Skin of body (tissue), 2 donors: Measurements from ENCODE around the gene LRRC14B. TPM values are rescaled to one million over a fixed set of nuclear protein-coding genes. Genes with fewer than 3 reads are reported as not detected.
"Not testable (repeated sequence)": the region's sequence is repeated elsewhere in the genome, so short reads cannot be mapped to it uniquely, and the experiment has no call there.

ENCODE experiments used
- DNase-seq: peaks from one replicate; lab custom pipeline; 2025; lab: John Stamatoyannopoulos, UW
- total RNA-seq: library from RNA; depleted of rRNA; stranded (reverse); fragments of >200 nt; gene quantifications from one replicate; pipeline ENCODE4 v1.2.3, GENCODE V29; 2014

Gene LRRC14B
- total RNA-seq, 1 donor from 2014 or later, result 0.79 TPM

DNA sequence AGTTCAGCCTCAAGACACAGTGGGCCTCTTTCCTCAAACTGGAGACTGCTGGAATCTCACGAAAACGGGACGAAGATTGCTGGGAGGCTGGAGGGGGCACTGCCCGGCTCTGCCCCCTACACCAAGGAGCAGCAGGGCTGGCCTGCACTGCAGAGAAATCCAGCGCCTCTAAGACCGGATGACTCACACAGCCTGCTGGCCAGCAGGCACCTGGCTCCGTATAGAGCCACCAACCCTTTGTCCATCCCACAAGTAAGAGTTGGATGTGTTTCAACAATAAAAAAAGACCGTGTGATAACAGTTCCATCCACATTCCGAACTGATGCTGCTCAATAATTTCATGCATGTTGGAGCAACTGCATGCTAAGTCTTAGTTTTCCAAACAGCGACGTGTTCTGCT, 15.1 kb downstream of the LRRC14B start:
- no peak for DNase-seq

DNA sequence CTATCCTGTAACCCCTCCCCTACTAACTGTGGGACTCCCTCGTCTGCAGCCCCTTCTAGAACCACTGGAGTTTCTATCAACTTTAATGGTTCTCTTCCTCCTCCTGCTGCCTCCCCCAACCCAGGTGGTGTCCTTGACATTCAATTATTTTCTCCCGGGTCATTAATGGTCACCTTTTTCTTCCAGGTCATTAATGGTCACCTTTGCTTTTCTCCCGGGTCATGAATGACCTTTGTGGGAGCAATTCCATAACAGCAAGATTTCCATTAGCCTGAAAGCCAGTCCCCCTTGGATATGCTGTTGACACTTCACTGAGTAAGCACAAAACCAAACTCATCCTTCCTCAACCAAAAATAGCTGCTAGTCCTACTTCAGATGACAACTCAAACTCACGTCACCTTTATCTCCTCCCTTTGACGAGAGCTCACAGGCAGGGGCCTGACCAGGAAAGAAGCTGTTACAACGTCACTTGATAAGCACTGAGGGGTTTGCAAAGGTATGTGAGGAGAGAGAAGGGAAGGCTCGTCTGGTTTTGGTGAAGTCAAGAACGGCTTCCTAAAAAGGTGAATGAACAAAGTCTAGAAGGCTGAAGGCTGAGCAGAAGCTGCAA, 15.7 kb downstream of the LRRC14B start:
- no peak for DNase-seq

DNA sequence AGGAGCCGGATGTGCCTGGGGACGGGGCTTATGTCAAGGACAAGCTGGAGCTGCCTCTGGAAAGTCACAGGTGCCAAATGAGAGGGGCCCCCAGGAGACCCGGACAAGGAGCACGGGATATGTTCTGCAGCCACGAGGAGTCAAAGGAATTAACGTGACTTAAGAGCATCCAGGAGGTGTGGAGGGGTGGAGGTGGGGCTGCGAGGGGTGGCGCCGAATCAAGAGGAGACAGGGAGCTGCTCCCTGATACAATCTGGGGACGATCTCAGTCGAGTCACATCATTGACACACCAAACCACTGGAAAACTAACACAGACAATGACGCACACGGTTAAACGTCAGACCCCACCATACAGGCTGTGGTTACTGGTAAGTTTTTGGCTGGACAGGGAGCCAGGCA, 16.3 kb downstream of the LRRC14B start:
- no peak for DNase-seq

DNA sequence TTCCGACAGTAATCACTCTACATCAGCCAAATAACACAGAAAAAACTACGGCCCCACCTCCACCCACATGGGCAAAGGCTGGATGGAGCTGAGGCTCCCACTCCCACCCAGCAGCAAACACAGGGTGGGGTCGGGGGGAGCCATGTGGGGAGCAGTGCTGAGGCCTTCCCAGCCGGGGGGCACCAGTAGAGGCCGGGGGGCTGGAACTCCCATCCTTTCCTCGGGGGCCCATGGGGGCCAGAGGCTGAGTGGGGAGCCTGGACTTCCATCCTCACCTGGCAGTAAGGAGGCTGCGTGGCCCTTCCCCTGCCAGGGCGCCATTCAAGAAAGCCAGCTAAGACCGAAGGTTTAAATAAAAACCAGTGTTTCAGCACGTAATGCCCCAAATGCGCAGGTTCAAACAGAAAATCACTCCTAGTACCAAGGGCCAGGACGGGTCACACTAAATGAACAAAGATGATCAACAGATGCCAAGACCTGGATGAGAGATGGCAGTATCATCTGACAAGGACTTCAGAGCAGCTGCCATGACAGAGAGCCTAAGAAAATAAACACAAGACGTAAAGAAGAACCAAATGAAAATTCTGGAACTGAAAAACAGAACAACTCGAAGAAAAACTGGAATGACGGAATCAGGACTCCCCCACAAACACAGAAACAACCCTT, 17.3 kb downstream of the LRRC14B start:
- no peak for DNase-seq

DNA sequence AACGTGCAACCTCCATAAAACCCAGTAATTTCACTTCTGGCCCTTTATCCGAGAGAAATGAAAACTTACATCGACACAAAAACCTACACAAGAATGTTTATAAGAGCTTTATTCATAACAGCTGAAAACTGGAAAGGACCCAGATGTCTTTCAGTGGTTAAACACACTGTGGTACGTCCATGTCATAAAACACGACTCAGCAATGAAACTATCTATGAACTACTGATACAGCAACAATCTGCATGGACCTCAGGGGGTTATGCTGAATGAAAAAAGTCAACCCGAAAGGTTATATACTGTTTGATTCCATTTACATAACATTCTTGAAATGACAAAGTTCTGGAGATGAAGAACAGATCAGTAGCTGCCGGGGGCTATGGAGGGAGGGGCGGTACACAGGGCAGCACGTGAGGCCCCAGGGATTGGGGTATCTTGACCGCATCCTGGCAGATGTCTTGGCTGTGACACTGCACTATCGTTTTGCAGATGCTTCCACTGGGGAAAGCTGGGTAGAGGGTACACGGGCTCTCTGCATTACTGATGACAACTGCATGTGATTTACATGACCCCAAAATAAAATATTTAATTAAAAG, 22.6 kb downstream of the LRRC14B start:
- DNase-seq, result no peak

DNA sequence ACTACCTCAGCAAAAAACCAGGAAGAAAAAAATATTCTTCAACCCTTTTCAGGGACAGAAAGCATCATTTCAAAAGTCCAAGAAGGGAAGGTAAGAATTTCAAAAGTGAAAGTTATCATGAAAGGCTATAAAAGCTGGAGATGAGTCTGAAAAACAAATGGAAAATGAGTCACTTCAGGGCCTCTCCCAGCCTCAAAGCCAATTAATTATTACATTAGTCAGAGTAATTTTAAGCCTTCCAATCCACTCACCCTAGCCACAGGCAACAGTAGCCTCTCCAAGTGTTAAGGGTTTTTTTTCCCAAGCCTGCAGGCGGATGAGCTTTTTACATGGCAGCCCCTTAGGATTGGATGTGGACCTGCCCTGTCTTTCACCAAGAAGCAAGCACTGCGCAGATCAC, 24.0 kb downstream of the LRRC14B start:
- DNase-seq, result not testable (repeated sequence)

DNA sequence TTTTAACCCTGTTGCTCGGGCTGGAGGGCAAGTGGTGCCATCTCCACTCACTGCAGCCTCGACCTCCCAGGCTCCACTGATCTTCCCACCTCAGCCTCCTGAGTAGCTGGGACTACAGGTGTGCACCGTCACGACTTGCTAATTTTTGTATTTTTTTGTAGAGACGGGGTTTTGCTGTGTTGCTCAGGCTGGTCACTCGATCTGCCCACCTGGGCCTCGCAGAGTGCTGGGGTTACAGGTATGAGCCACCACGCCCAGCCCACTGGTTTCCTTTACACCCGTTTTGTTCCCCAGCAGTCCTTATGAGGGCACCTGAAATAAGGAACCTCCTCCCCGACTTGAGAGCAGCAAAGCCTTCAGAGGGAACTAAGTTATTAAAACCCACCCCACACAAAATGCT, 24.8 kb downstream of the LRRC14B start:
- DNase-seq, result not testable (repeated sequence)

DNA sequence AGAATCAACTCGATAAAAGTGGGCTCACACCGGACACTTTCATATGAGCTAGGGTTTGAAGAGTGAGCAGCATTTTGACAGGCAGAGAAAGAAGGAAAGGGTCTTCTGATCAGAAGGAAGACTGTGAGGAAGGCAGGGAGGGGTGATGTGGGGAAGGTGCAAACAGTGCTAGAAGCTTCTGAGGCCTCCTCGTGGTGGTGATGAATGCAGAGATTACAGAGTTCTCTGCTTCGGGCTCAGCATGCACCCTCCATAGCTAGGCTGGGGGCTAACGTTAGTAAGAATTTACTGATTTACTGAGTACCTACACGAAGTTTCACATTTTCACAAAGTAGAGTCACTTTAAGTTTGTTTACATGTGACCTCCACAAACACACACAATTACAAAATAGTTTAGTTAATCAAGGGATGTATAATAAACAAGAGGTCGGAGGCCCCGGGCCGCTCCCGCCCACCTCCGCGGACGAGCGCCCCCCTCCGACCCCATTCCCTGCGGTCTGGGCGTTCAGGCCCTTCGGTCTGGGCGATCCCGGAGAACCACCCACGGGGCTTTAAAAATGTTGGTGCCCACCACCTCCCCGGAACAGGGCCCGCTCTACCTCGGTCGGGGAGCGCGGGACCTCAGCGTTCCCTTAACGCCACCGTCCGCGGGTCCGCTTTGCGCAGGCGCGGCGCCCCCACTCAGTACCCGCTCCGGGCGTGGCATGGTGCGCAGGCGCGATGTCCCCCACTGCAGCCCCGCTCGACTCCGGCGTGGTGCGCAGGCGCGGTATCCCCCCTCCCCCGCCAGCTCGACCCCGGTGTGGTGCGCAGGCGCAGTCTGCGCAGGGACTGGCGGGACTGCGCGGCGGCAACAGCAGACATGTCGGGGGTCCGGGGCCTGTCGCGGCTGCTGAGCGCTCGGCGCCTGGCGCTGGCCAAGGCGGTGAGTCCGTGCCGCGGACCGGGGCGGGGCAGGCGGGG, 26.5 kb downstream of the LRRC14B start, which contains the start of the genes CCDC127 and SDHA:
TSS of gene CCDC127 (minus strand) at position 660 of the 963 bp plus-strand sequence. CDS start 1,304 bp downstream, outside the sequence.
TSS of gene SDHA (plus strand) at position 827 of the 963 bp plus-strand sequence. CDS start at position 863, 36 bp downstream.
- peak; percentile 96 for DNase-seq

DNA sequence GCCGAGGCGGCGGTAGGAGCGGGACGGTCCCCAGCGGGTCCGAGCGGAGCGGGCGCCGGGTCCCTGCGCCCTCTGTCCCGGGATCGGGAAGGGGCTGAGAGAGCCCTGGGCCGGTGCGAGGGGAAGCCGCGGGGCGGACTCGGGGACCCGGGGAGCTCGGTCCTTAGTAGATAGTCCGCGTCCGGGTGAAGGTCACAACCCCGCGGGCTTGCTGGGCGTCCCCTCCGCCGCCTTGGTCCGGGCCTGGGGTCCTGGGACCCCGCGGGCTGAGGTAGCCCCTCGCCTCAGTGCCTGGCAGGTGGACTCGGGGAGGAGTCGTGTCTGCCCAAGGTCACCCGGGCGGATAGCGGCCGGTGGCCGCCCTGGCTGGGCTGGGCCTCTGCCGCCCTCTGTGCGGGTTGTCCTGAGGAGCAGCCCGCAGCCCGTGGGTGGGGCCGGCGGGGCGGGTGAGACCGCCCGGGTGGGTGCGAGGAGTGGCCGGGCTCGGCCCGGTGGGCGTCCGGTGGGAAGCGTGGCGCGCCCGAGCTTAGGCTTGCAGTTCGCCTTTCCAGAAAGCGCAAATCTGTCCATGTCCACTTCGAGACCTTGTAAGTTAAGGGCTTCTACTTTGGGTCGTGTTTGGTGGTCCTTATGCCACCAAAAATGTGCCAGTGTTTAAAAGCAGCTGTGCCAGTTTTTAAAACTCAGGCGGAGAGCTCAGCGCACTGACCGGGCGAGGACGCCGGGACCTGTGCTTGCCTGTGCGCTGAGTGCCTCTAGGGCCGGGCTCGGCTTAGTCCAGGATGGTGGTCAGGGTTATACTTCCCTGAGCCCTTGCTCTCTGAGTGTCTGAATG, 27.4 kb downstream of the LRRC14B start:
- no peak for DNase-seq

DNA sequence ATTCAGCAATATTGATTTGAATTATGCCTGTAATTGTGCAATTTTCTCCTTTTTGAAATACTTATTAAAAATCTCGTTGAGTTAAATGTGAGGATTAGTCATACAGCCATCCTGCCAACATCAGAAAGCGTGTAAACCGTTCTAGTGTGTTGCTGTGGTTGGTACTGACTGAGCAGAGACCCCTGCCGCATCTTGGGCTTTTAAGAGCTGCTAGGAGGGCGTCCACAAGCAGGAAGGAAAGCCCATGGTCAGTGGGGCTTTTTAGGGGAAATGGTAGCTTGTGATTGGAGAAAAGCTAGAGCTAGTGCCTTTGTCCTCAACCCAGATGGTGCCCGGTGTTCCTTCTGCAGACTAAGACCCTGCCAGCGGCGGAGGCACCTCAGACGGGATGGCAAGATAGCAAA, 28.2 kb downstream of the LRRC14B start:
- DNase-seq, result no peak

DNA sequence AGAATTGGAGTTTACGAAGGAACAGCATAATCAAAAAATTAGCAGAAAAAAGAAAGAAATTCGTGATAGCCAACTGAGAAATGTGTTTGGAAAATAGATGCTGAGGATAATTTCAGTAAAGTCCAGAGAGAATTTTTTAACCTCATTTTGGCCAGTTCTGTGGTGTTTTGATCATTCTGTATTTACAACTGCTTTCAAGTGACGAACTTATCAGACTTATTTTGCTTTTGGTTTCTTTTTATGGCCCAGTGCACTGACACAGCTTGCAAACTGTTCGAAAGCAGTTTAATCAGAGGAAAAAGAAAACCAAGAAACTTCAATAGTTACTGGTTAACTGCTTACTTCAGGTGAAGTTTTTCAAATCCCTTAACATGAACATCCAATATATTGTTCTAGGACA, 28.7 kb downstream of the LRRC14B start:
- no peak for DNase-seq

DNA sequence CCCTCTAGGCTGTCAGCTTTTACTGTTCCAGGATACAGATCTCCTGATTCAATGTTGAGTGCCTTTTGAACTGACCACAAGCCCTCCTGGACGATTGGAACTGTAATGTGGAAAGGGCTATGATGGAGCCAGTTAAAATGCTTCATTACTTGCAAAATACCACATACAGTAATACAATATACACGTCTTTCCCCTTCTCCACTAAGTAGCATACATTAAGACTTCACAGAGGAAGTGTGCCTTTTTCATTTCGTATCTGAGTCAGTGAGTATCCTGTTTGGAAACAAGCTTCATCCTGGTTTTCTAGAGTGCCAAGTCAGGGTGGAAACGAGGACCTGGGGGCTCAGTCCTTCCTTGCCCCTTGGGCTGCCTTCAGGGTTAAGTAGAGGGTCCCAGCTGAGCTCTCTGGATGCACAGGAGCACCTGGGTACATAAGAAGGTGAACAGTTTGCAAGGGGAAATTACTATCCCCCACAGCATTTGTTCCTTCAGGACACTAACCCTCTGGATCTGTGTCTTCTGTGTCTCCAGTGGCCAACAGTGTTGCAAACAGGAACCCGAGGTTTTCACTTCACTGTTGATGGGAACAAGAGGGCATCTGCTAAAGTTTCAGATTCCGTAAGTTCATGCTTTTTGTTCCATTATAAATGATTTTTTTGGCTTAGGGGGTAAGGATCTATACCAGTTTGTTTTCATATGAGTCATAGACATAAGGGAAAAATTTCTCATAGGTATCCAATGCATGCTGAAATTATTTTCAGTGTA, 31.8 kb downstream of the LRRC14B start:
- not testable (repeated sequence) for DNase-seq

DNA sequence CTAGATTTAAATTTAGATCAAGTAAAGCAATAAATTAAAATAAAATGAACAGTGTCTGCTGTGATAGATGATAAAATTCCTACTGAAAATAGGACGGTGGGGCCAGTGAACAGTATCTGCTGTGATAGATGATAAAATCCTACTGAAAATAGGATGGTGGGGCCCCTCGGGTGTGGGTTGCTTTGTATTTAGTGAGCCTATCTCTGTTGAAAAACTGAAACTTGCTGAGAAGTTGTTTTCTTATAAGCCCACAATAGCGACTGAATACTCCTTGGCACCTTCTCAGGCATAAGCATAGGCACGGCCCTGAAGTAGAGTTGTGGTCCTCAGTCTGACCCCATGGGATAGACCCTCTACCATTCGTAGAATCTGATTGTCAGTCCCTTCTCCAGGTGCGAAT, 32.5 kb downstream of the LRRC14B start:
- no peak for DNase-seq

DNA sequence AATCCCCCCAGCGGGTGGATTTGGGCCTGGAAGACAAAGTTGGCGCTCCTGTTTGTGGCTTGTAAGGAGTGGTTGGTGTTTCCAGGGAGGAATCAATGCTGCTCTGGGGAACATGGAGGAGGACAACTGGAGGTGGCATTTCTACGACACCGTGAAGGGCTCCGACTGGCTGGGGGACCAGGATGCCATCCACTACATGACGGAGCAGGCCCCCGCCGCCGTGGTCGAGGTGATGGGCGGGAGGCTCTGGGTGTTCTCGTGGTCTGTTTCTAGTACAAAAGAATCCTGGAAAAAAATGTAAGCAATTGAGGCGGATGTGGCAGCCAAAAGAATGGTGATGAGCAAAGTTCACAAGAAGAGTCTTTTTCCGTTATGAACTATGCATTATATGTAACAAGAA, 34.0 kb downstream of the LRRC14B start:
- DNase-seq, result no peak

DNA sequence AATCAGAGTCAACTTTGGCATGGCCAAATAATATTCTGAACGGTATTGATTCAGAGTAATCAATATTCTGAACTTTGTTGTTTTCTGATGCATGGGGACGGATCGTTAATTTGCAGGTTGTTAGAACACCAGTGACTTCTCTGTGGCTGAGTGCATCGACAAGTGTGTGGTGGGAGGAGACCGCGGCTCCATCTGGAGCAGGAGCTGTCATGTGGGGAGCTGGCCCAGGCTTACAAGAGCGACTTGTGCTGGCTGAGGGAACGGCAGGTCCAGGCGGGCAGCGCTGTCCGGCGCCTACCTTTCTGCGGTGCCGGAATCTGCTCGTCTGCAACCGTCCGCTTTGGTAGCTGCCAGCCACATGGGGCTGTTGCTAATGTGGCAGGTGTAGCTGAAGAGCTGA, 36.1 kb downstream of the LRRC14B start:
- not testable (repeated sequence) for DNase-seq

DNA sequence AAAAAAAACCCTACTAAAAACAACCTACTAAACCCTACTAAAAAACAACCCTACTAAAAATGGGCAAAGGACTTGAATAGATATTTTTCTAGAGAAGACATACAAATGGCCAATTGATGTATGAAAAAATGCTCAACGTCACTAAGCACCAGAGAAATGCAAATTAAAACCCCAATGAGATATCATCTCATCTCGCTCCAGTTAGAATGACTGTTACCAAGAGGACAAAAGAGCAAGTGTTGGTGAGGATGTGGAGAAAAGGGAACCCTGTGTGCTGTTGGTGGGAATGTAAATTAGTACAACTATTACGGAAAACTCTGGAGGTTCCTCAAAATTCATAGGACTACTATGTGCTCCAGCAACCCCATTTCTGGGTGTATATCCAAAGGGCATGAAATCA, 37.6 kb downstream of the LRRC14B start:
- no peak for DNase-seq

DNA sequence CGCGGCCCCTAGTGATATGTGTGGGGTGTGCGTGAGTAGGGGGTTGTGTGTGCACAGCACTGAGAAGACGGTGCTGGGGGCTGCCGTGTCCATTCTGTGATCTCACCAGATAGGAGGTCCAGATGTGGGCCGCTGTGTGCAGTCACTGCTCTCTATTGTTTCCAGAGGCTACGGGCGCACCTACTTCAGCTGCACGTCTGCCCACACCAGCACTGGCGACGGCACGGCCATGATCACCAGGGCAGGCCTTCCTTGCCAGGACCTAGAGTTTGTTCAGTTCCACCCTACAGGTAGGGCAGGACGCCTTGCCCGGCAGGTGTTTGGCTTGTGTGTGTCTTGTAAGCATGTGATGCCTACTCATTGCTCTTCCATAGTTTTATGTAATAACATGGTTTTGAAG, 39.4 kb downstream of the LRRC14B start:
- DNase-seq, result no peak

DNA sequence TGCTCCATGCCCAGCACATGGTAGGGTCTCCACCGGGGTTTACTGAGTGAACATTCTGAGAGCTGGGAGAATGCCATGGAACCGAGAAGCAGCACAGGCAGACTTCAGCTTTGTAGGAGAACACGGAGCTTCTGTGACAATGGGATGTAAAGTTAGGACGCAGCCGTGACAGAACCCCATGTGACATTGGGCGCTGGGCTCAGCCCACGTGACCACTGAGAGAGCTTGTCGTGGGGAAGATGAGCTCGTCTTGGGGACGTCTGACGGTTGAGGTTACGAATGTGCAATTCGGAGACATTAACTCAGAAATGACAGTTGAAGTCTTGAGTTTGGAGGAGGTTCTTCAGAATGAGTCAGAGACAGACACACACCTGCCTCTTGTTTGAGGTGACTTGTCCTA, 40.4 kb downstream of the LRRC14B start:
- DNase-seq, result no peak

DNA sequence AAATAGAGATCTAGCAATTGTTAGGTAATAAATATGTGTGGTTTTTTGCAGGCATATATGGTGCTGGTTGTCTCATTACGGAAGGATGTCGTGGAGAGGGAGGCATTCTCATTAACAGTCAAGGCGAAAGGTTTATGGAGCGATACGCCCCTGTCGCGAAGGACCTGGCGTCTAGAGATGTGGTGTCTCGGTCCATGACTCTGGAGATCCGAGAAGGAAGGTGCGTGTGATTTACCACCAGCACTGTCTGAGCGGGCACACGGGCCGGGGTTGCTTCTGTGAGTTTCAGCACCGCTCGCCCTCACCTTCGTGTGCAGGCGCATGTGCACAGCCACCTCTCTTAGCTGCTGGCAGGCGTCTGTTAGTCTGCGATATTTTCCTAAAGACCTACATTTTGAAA, 42.1 kb downstream of the LRRC14B start:
- DNase-seq, result not testable (repeated sequence)

DNA sequence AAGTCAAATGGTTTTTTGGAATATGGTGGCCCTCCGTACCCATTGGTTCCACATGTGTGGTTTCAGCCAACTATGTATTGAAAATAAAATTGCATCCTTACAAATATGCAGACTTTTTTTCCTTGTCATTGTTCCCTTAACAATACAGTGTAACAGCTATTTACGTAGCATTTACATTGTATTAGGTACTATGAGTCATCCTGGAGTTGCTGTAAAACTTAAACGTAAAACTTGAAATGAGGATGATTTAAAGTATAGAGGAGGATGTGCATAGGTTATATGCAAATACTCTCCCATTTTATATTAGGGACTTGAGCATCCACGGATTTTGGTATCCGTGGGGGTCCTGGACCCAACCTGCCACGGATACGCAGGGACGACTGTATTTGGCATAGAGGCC, 43.2 kb downstream of the LRRC14B start:
- DNase-seq, result no peak
